GM19372 (cell line): ENCODE measurements around the gene PARD3B.

Source experiments
- ATAC-seq: cut with Tn5 transposase; IDR thresholded peaks from one replicate; pipeline ENCODE4 v1.9.1; 2021; ENCODE audit warnings: mild to moderate bottlenecking, low read depth, moderate library complexity; ENCODE audit not compliant: unreplicated experiment

Gene PARD3B

GRCh38 chr2:205500065-205500464, 954.8 kb downstream of the PARD3B start:
- no peak for ATAC-seq

DNA sequence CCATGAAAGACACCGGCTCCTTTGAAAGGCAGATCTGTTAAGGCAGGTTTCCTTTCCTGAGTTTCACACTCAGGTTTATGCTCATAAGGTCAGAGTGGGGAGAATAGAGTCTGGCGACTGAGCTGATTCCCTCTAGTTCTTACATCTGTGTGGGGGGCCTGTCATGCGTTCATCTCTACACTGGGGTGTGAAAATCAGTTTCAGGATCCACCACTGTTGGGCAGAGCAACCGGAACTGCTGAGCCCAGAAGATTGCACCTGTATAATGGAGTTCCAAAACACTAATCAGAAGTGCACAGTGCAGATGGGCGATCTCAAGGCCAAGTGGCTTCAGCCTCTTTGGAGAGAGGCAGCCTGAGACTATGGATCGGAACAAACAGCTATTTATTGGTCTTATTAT, 955.7 kb downstream of the PARD3B start:
- ATAC-seq = no peak

DNA sequence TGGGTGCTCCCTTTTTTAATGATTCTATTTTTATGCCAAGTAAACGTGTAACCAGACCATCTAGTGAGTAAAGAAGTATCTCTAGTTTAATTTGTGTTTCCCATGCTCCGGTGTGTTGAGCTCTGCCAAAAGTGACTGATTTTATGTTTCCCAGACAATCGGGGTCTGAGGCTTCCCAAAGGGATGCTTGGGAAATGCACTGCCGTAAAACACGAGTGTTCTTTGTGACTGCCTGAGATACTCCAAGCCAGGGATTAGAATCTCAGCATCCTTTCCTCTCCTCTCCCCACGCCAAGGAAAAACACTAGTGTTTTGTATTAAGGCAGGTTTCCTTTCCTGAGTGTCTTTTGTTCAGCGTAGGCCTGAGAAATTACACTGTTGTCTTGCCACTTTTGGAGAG, 956.6 kb downstream of the PARD3B start:
- no peak for ATAC-seq

- no peak for ATAC-seq
Measured at GRCh38 chr2:205505371-205505770, 960.1 kb downstream of the PARD3B start.

DNA sequence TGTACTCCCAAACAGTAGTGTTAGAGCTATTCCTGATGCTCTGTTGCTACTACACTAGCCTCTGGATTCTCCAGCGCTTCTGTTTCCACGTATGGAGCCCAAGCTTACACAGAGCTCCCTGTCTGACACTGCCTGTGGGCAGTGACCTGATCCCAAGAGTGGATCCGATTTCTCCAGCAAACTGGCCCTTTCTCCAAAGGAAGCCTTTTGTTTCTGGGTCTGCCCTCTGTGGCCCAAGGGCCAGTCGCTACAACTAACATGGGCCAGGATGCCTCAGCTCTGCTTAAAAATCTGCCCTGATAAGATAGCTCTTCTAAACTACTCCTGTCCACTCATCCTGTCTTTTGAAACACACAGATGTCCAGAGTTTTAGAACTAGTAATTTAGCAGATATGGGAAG, 964.4 kb downstream of the PARD3B start:
- ATAC-seq = no peak

DNA sequence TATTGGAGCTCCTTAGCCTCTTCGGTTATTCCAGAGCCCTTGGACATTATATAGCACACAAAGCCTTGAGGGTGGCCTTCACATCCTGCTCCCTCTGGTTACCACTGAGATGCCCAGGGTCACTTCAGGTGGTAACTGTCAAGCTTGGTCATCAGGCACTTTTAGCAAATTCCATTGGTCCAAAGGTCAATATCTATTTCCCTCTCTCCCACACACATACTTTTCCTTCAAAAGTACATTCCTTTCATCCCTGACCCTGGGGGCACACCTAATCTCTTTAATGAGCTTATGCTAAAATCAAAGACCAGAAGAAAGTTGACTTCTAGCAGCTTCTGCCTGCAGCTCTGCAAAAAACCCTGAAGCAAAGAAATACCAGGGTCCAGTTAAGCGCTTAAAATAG, 965.1 kb downstream of the PARD3B start:
- ATAC-seq = no peak

DNA sequence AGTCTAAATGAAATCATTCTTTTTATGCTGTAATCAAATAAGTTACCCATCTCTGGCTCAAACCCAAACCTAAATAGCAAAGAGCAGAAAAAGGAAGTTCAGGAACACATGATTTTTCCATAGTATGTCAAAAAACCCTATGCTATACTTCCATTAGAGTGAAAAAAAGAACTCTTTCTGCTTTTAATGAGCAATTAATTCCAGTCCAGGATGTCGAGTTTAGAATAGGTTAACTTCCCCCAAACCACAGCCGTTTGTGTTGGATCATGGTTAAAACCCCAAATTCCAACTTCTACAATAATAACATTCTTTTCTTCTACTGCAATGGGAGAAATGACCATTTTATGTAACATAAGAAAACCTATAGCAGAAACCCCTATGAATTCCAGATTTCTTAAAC, 965.9 kb downstream of the PARD3B start:
- no peak for ATAC-seq

- ATAC-seq = no peak
Measured at GRCh38 chr2:205511641-205512040, 966.4 kb downstream of the PARD3B start.

- ATAC-seq = no peak
Measured at GRCh38 chr2:205520311-205520710, 975.0 kb downstream of the PARD3B start.

- no peak for ATAC-seq
Measured at GRCh38 chr2:205524656-205525055, 979.4 kb downstream of the PARD3B start.

DNA sequence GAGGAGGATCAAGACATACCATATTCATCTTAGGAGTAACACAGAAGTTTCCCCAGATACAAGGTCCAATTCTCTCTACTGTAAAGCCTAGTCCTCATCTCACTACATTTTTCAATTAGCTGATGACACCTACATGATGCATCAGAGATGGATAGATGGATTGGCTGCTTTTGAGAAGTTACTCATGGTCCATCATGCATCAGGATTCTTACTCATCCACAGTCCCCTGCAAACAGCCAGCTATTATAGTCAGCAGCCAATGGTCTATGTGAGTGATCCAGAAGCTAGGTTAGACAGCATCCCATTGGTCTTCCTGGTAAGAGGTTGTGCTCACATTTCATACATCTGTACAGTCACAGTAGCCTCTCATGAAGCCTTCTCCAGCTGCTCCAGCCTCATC, 982.5 kb downstream of the PARD3B start:
- no peak for ATAC-seq

GRCh38 chr2:205531072-205531471, 985.8 kb downstream of the PARD3B start:
- ATAC-seq = no peak

GRCh38 chr2:205531489-205532148, 986.3 kb downstream of the PARD3B start:
- no peak for ATAC-seq

- no peak for ATAC-seq
Measured at GRCh38 chr2:205535001-205535400, 989.7 kb downstream of the PARD3B start.

DNA sequence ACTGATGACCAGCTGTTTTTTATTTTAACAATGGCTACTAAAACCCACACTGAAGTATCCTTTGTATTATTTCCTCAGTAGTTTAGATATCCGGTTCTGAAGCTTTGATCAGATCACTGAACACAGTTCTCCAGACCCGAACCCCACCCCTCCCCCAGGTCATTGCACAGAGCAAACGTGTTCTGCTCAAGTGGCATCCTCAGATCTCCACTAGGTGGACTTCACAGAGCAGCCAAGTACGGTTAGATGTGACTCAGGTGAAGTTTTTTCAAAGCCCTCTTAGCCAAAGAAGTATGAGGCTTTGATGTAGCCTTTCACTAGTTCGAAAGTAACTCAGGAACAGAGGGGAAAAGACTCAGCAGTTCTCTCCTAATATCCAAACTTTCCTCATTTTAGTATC, 994.3 kb downstream of the PARD3B start:
- no peak for ATAC-seq

- no peak for ATAC-seq
Measured at GRCh38 chr2:205540036-205540435, 994.8 kb downstream of the PARD3B start.

- ATAC-seq = no peak
Measured at GRCh38 chr2:205543262-205543843, 998.1 kb downstream of the PARD3B start.

DNA sequence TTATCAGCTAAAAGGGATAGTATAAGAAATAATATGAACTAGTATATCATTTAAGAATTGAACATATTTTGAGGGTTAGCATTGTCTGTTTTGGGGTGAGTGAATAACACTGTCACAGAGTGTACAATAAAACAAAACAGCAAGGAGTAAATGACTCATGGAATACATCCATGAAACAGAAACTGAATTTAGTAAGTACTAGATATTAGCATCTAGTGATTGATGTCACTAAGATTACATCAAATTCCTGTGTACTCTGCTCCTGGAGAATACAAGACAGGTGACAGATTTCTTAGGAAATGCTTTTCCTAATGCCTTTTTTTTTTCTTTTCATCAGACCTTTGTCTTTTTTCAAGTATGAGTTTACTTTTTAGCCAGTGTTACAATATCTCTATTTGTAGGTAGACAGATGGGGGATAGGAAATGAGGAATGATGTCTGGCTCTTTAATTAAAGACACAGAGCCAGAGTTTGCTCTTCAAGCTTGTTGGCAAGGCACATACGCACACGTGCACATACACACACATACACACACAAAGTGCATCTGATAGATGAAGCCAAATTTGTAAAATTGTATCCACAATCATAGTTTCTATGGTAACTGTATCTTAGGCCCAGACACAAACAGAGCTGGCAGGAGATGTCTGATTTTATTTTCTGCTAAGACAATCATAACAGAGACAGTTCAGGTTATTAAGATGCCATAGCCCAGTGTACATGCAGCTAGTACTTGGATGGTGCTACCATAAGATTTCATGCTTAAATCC, 998.8 kb downstream of the PARD3B start:
- ATAC-seq = no peak

- no peak for ATAC-seq
Measured at GRCh38 chr2:205545971-205546816, 1000.9 kb downstream of the PARD3B start.

DNA sequence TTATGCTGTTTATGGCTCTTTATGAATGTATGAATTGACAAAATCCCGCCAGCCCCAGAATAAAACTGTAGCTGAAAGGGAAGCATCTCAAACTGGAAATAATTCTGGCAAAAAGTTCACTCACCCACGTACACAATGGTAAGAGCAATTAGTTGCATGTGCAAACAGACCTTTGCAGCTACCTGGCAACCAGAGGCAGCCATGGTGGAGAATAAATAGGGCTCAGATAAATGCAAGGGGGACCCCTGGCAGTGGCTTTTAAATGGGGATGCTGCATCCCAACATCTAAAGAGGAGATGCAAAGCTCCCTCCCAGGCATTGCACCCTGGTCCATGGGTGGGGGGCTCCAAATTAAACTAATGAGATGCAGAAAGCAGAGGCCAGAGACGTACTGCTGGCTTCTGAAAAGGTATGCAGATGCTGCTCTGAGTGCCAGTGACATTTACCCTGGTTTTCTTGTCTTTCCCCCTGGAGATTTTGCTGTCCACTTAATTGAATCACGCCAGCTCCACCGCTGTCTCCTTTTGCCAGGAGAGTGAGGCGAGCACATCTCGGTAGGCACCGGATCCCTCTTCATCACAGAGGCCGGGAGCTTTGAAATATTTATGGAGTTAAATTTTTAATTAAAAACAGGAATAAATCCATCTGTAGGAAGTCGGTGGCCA, 1010.4 kb downstream of the PARD3B start:
- no peak for ATAC-seq
